NCI-H2227 (cell line): ENCODE data around the gene HLA-DMA.
"Not testable (repeated sequence)": the region's sequence is repeated elsewhere in the genome, so short reads cannot be mapped to it uniquely, and the experiment has no call there.

ENCODE experiments used
- DNase-seq: peaks from one replicate; lab custom pipeline; 2025; ENCODE audit not compliant: unreplicated experiment; lab: John Stamatoyannopoulos, UW

HLA-DMA gene

DNA sequence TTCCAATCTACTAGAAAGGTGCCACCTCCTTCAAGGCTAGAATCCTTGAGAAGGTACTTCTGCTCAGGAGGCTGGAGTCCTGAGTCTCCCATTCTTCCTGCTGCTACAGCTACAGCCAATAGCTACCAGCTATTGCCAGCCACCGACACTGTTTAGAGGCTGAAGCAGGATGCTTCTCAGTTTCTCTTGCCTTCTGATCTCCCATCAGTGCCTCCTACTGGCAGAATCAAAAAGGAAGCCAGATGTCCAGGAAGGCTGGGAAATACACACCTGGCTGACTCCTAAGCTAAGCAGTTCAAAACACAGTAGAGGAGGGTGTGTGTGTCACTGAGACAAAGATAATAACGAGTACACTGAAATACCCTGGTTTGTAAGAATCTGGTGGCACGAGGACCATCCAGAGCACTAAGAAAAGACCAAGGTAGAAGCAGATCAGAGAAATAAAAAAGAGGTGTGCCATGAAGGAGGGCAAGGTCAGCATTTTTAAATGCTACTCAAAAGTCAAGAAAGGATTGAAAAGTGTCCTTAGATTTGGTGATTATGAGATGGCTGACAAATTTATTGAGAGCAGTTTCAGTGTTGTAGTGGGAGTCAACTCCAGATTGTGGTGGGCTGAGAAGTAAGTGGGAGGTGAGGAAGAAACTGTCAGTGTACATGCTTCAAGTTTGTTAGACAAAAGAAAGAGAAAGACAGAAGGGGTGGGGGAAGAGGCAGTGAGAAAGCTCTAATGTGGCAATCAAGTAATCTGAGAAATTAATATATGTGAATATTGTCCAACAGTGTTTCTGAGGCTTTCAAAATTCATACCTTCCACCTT, 2.3 kb upstream of the HLA-DMA start:
- DNase-seq = peak; percentile 45

DNA sequence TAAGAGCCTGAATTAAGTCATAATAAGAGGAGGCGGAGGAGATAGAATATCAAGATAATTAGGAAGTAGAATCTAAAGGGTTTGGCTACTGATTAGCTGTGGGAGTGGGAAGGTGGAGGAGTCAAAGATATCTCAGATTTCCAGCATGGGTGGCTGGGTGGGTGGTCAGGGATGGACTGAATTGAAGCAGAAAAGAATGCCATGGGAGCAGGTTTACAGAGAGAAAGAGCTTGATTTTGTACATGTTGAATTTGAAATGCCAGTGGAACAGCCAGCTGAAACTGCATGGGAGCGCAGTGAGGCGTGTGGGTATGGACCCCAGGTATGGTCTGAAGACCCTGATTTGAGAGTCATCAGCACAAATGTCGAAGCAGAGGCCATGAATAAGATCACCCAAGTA, 1.4 kb upstream of the HLA-DMA start:
- DNase-seq = no peak

DNA sequence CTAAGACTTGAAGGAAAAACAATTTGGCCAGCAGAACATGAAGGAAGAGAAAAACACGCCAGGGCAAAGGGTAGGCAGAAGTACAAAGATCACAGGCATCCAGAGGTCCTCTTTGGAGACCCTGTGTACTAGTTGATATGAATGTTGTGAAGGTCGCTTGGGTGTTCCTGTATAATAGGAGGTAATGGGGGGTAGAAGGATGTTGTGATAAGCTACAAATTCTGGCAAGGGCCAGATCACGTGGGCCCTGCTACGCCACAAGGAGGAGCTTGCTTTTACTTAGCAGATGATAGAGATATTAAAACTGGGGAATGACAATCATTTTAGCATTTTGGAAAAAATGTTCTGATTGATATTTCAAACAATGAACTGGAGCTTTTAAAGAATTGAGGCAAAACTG, 878 bp upstream of the HLA-DMA start:
- no peak for DNase-seq

DNA sequence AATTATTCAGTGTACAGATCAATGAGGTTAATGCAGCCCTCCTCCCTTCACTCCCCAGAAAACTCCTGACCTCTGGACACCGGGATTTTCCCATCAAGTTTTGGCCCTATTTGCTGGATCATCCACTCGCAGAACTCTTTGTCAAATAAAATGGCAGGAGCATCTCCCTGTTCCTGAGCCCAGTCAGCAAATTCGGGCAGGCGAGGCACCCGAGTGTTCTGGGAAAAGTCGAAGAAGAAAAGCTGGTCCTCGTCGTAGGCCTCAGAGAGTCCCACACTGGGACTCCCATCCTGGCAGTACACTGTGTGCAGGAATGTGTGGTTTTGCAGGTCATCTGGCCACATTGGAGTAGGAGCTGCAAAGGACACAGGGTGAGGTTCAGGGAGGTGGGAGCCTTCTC, 2.4 kb downstream of the HLA-DMA start:
- DNase-seq = no peak

DNA sequence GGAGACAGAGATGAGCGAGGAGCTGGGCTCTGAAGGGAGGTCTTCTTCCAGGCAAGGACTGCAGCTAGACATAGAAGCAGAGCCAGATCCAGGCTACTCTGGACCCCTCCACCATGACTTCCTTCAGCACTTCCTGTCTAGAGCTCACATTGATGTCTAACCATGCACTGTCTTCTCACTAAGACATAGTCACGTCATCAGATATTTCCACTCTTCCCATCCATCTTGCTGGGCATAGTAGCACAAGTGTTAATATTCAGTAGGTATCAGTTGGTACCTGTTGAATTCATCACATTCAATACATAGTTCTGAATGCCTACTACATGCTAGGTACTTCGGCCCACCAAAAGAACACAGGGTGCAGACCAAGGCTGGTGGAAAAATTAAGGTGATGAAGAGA, 2.9 kb downstream of the HLA-DMA start:
- DNase-seq = no peak

DNA sequence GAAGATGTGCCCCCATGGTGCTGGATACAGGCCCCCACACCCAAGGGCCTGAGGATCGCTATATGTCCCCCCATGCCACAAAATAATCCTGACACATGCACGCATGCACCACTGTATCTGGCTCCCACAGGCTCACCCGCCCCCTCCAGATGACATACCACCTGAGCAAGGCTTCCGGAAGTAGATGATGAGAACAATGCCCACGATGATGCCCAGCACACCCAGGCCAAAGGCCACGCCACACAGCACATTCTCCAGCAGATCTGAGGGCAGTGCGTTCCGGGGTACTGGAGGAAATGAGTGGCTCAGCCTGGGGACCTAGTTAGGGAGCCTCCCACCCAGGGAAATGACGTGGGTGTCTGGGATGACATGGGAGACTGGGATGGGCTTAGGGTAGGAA, 3.8 kb downstream of the HLA-DMA start:
- no peak for DNase-seq

DNA sequence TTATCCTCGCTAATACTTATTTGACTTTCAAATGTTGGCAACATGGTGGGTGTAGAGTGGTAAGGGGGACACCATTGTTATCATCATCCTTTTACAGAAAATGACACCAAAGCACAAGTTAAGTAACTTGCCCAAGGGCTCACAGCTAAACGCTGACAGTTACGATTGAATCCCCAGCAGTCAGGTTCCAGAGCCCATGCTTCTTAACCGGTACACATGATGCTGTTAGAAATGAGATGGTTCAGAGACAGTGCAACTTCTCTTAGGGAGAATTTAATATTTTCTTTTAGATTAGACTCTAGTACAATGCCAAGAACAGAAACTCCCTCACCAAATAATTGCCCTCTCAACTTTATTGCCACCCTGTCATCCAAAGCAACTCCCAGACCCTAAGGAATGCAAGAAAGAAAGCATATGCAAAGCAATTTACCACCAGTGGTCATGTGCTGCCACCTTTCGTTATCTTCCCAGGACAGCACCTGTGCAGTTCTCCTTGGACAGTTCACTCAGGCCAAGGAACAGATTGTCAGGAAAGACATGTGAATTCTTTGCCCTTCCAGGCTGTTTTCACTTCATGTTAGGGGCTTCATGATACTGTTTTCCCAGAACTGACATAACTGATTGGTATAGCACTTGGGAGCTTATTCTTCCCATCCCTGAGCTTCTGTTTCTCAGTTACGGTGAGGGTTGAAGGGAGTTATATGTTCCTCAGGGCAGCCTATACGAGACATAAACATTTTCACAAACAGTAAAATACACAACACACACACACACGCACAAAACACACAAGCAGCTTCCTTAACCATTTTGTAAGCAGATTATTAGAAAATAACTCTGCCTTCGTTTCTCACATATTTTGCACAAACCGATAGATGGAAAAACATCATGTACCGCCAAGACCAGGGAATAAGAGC, 5.1 kb downstream of the HLA-DMA start:
- DNase-seq = peak; percentile 46

DNA sequence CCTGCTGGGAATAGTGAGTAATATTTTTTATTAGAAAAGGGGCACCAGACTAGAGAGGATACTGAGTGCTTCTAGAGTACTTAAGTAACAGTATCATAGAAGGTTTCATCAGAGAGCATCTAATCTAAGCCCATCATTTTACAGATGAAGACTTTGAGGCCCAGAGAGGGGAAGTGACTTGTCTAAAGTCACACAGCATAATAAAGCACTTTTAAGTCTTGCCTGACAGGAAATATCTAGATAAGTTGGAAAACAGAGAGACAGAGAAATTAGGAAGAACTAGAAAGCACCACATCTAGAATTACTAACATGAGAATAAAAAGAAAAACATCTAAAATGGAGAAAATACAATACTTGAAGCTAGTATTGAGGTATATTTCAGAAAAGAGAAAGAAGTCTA, 6.0 kb downstream of the HLA-DMA start:
- DNase-seq = no peak

DNA sequence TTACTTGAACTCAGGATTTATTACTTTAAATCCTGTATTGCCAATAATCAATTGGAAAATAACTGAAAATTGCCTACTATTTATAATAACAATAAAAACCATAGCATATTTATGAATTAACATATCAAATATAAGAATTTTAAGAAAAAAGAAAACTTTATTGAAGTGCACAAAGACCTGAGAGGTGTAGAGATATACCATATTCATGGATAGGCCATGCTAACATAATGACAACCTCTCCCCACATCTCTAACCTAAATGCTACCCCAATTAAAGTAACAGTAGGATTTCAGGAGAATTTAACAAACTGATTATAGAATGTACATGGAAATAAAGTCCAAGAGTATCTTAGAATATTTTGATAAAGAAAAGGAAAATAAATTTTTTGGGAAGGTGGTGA, 6.9 kb downstream of the HLA-DMA start:
- no peak for DNase-seq

DNA sequence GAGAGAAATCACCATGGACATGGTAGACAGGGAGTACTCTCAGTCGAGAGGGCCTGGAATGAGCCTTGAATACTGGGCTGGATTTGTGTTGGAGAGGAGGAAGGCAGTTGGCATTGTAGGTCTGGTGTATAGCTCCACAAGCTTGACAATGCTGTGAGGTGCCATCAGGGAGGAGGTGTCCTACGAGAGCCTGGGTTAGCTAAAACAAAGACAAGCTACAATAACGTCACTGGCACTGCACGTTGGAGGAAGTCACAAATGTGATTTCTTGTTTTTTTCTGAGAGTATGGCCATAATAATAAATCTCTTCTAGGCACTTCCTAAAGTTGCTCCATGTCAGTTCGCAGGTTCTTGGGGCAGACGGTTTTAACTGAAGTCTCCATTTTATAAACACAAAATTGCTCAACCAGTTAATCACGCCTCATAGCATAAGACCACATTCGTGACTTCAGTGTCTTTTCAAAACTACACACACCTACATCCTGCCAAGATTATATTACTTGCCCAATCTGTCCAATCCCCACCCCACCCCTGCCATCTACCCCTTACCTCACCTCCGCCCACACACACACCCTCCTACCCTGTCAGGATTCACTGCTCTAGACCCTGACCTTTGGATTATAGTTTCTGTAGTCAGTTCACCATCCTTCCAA, 7.7 kb downstream of the HLA-DMA start:
- DNase-seq = no peak

DNA sequence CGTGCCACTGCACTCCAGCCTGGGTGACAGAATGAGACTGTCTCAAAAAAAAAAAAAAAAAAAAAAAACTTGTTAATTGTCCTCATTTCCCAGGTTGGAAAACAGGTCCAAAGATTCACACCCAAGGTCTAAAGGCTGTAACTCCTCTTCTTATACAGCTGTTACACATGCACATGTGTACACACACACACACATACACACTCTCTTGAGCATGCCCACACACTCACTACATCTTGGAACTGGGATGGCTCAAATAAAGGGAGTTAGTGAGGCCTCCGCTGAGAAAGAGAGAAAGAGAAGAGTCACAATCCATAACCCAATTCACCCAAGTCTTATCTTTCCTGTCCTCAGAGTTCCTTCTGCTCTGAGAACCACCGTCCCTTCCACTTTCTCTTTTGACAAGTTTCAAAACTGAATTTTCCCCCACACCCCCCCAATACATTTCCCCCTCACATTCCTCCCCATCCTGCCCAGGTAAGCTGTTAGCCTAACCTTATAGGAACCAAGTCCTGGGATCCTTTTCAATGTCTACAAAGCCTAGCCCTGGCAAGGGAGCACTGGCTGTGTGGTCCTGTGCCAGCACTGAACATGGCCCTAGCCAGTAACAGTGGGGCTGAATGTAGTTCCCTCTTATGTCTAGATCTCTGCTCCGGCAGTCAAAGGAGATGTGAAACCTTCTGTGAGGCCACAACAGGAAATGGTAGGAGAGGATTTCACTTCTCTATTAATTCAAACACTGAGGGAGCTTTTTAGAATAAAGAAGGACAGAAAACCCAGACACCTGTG, 8.8 kb downstream of the HLA-DMA start:
- DNase-seq = no peak

DNA sequence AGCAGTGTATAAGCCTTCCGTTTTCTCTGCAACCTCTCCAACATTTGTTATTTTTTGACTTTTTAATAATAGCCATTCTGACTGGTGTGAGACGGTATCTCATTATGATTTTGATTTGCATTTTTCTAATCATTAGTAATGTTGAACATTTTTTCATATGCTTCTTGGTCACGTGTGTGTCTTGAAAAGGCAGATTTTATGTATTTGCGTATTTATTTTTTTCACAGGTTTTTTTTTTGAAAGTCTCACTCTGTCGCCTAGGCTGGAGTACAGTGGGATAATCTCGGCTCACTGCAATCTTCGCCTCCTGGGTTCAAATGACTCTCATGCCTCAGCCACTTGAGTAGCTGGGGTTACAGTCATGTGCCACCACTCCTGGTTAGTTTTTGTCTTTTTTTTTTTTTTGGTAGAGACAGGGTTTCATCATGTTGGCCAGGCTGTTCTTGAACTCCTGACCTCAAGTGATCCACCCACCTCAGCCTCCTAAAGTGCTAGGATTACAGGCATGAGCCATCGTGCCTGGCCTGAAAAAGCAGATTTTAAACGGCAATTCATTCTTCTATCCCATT, 10.3 kb downstream of the HLA-DMA start:
- DNase-seq = not testable (repeated sequence)

DNA sequence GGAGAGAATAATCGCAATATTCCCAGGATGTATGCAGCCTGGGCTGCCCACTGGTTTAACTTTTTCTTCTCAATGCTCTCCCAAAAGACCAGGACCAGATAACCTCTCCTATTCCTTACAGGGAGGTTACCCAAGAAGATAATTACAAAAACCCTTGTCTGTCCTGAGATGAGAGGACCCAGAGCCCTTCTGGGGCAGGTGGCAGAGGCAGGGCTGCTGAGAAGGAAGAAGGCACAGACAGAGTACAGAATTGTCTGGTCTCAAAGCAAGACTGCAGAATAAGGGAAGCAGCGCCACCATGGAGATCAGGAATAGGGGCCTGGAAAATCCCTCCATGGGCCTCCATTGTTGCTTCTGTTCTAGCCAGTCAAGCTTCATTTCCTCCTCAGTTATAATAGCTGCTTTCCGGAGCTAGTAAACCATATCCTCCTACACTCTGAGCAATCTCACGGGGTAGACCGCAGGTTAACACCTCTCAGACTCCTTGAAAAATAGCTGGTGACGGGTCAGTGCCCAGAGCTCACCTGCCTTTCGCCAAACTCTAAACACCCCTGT, 11.6 kb downstream of the HLA-DMA start:
- DNase-seq = no peak

DNA sequence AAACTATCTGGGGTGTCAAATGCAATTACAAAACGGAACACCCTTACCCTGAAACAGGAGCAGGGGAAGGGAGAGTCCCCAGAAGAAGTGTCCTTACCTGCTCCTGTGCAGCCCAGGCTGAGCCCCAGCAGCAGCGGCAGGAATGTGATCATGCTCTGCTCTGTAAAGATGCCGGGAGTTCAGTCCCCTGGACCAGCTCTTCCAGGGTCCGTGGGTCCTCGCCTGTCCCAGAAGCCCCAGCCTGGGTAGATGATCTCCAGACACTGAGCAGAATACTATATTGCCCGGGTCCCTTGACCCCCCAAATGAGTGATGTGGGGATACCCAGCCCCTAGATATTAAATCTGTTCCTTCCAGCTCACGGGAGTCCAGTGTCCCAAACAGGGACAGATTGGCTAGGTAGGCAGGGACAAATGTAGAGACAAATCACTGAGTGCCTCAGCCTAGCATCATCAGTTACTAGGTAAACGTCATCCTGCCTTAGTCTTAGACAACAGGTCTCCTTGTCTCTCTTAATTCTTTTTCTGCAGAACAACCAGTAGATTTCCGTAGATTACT, 12.2 kb downstream of the HLA-DMA start, which contains the start of gene HLA-DMB:
Gene HLA-DMB (minus strand): TSS at position 373 of the 558 bp plus-strand sequence. CDS start 221 bp downstream, at position 152.
- peak; percentile 81 for DNase-seq

DNA sequence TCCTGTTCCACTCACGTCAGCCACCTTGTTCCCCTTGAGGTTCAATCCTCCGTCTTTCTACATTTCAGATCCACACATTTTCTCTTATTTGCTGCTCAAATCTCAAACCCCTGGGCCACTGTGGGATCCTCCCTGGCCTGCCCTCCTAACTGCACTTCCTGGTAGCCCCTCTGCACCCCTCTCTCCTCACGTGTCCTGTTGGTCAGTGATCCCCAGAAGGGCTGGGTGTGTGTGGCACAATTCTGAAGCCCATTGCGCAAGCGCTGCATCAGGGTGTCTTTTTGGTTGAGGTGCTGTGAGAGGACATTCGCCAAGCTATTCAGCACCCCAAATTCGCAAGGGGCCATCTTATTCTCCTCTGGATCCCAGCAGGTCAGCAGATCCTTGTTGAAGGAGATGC, 14.4 kb downstream of the HLA-DMA start:
- no peak for DNase-seq

DNA sequence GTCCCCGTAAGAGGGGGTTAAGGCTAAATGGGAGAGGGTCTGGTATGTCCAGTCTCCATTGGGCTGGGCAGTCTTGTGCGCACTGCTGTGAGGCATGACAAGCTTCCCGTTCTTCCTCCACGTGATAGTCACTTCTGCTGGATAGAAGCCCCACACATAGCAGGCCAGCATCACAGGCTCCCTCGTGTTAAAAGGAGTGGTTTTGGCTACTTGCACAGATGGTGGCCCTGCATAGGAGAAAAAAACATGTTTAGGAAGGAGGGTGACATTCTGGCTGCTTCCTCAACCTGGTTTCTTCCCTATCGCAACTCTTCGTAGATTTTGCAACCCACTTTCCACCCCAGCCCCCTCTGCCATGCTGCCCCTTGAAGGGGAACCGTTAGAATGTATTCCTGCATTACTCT, 15.7 kb downstream of the HLA-DMA start:
- DNase-seq = no peak

DNA sequence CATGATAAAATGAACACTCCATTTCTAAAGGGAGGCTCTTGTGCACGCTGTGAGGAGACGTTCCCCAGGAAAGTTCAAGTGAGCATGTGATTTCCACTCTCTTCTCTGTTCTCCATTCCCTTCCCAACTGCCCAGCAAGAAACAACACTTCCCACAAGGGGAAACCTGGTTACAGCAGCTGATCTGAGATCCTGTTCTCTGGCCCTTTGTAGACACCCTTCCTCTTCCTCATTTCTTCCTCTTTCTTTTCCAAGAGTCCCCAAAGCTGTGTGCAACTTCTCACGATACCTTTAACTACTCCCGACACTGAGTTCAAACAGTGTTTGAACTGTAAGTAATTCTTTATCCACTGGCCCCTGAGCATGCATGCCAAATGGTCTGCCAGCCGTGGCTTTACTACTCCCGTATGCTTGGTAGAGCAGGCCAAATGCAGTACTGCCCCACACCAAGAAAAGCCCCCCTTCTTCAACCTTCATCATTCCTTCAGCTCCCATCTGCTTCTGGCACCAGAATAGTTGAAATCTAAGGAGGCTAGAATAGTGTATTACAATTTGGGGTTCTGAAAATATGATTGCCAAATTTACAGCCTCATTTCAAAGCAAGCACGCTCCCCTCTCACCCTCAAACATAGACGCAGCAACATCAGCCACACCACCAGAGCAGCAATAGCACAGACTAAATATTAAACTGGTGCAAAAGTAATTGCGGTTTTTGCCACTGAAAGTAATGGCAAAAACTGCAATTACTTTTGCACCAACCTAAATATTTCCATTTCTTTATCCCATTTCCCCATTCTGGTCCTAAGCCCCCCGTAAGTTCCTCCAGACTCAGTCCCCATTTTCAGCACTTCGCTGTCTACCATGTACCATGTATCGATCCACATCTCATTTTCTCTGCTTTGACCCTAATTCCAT, 16.4 kb downstream of the HLA-DMA start:
- no peak for DNase-seq

DNA sequence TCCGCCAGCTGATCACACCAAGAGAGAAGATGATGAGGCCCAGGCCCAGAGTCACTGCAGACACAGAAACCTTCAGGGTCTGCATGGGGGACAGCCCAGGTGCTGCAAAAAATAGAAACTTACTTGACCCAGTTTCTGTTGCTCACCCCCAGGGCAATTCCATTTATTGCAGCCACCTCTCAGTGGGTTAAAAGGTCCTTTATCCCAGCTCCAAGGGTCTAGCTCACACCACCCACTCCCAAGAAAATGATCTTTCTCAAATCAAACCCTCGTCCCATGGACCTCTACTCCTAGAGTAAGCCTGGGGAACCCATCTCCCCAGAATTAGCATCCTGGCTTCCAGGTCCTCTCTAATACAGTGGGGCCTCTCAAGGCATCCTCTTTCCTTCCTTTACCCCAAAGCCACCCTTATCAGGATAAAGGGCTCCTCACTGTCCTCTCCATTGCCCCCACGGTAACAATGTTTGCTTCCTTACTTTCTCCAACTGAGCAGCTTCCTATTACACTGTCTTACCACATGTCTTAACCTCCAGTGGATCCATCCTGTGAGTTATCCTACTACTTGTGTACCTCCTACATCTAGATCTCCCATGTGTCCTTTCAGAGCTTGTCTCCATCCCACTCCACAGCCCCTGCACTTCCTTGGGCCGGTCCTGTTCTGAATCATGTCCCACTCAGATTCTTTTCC, 17.2 kb downstream of the HLA-DMA start:
- DNase-seq = no peak
